ENCODE results near the gene FICD. TPM values are rescaled to one million over a fixed set of nuclear protein-coding genes. Genes with fewer than 3 reads are reported as not detected.

Gene FICD
- total RNA-seq, 4 donors from 2014 or later = 1.1 to 9.6 (median 6.2) TPM

DNA sequence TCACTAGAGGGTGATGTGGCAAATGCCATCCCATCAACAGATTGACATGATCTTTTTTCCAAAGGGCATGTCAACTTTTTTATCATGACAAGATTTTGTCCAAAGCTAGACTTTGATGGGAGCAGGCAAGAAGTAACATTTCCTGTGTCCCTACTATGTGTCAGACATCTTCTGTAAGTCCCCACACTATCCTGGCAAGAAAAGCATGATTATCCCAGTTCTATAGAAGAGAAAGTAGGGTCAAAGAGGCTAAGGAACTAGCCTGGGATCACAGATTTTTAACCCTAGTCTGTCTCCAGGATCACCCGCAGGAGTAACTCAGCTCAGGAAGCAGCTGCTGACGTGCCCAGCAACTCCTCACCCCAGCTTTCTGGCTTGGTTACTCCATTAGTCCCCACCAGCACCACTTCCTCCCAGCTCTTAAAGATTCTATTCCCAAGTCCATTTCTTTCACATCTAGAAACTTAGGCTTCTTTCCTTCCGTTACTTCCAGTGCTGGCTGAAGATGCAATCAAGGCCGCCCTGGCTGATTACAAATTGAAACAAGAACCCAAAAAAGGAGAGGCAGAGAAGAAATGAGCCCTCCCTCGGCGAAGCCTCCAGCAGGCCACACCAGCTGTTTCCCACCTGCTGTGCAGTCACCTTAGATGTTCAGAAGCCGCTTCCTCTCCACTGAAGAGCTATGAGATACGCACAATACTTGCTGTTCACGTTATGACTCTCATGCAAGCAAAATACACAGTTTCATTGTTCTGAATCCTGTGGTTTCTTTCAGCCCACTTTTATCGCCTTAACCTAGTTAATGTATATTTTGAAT is 53.5 kb downstream of the FICD start:
- WGBS, 2 donors (ENCODE audit: low coverage in 1 of 2) = 62 to 79% methylated on average over 8 to 10 of the region's 10 CpGs
- Histone ChIP-seq H3K4me1 (peaks cover 7 to 65% (median 18%) of the 10 kb centered on the region in 4 donors), H3K27me3 (no peaks in the 10 kb centered on the region), H3K36me3 (peaks cover 0 to 51% (median 20%) of the 10 kb centered on the region in 4 donors), H3K4me3 (no peak overlapping the region), H3K27ac (peak overlapping the region; percentile 53 to 74 (median 63)), H3K9me3 (no peaks in the 10 kb centered on the region)
- in situ Hi-C loops (cut with MboI; ENCODE audit: low pct_ligation_motif_present in 1 of 4, low pct_unique_long_range_greater_than_20kb in 1 of 4, low sequenced_read_pairs in 3 of 4) = loop anchor here in 3 of 4 donors (5.0 to 25.0 kb wide), 4 partner anchors 46 to 519 kb away; partner anchors contain the start of genes ALKBH2 (in 2 of the 3) and UNG (in 2 of the 3)
- intact Hi-C loops (cut with DNase I; ENCODE audit: low total_unique reads) = loop anchor here (10.0 kb wide), 1 partner anchor 1614 kb away; the partner anchor contains the start of gene TMEM263
- peak; percentile 57 for DNase-seq
- peak in 1 of 3 donors; percentile 16 for TF ChIP-seq POLR2AphosphoS5 (IDR thresholded peaks at IDR 0.05)
- no peak for TF ChIP-seq EP300 (IDR thresholded peaks at IDR 0.05; ENCODE audit: low read depth)

Other genes starting within 250 kb of the FICD start
- gene CMKLR1, start 176.0 kb upstream of the FICD start, total RNA-seq = 10 to 100 TPM in 1 of 4 donors, 1 to 10 TPM in 3; 4.2 to 13.5 (median 4.5) TPM
- gene SART3, start 45.9 kb downstream of the FICD start, total RNA-seq = 100 to 1,000 TPM in 1 of 4 donors, 10 to 100 TPM in 3; 25.3 to 177 (median 77.4) TPM
- 100 to 1,000 TPM; 113 to 155 (median 130) TPM for gene ISCU, start 47.3 kb downstream of the FICD start, total RNA-seq
- 10 to 100 TPM in 2 of 4 donors, 1 to 10 TPM in 2; 3.3 to 18.3 (median 9.7) TPM for gene TMEM119, start 82.8 kb downstream of the FICD start, total RNA-seq
- 1 to 10 TPM; 1.6 to 9.4 (median 3.6) TPM for gene SELPLG, start 118.6 kb downstream of the FICD start, total RNA-seq
- 100 to 1,000 TPM in 3 of 4 donors, 10 to 100 TPM in 1; 68.1 to 153 (median 128) TPM for gene CORO1C, start 216.2 kb downstream of the FICD start, total RNA-seq